HepG2 (cell line): ENCODE data around the gene FGF18. TPM values are rescaled to one million over a fixed set of nuclear protein-coding genes. Genes with fewer than 3 reads are reported as not detected.
A peak's percentile ranks its signal among the peaks of the same experiment; 100 is the strongest.

Experiments
- BRD4 ChIP-seq: sonication (generic); formaldehyde crosslinking; IDR thresholded peaks from 2 replicates; pipeline ENCODE4 v1.4.0; 2020; ENCODE audit warnings: missing genetic modification reagents
- FOXO1 ChIP-seq: sonication (generic); formaldehyde crosslinking; IDR thresholded peaks from 2 replicates; pipeline ENCODE4 v1.4.0; 2020; ENCODE audit warnings: missing genetic modification reagents
- KAT7 ChIP-seq: IDR thresholded peaks from 2 replicates; pipeline ENCODE4 v1.6.1; 2018; ENCODE audit warnings: borderline replicate concordance, missing compliant biosample characterization
- KLF9 ChIP-seq: IDR thresholded peaks from 2 replicates; pipeline ENCODE4 v1.6.1; 2016; ENCODE audit warnings: low read depth
- MAZ ChIP-seq, 2 experiments: sonication (generic) in 1 of 2; formaldehyde crosslinking in 1 of 2; IDR thresholded peaks; 2 replicates each; pipeline versions ENCODE4 v1.5.0 to v1.6.1; 2012 to 2020; ENCODE audit warnings: low read depth in 2 of 2, mild to moderate bottlenecking in 2 of 2, borderline replicate concordance in 1 of 2, improper control_type of control experiment in 1 of 2, low read length in 1 of 2, missing genetic modification reagents in 1 of 2, moderate library complexity in 1 of 2
- RAD51 ChIP-seq: fragments of 450-650 bp; IDR thresholded peaks from 2 replicates; pipeline ENCODE4 v1.6.1; 2016; ENCODE audit warnings: borderline replicate concordance
- SMYD3 ChIP-seq: sonication (generic); formaldehyde crosslinking; IDR thresholded peaks from 2 replicates; pipeline ENCODE4 v1.8.1; 2023; ENCODE audit warnings: mild to moderate bottlenecking, missing genetic modification reagents
- TBP ChIP-seq: sonication (generic); formaldehyde crosslinking; IDR thresholded peaks from 2 replicates; pipeline ENCODE4 v1.5.0; 2020; ENCODE audit warnings: missing genetic modification reagents
- ZMYM2 ChIP-seq: sonication (generic); formaldehyde crosslinking; IDR thresholded peaks from 2 replicates; pipeline ENCODE4 v1.8.0; 2022; ENCODE audit warnings: mild to moderate bottlenecking, missing genetic modification reagents
- ZNF143 ChIP-seq: sonication (generic); formaldehyde crosslinking; IDR thresholded peaks from 2 replicates; pipeline ENCODE4 v1.4.0; 2020; ENCODE audit warnings: missing genetic modification reagents
- ZNF609 ChIP-seq: sonication (generic); formaldehyde crosslinking; IDR thresholded peaks from 2 replicates; pipeline ENCODE4 v1.4.0; 2020; ENCODE audit warnings: mild to moderate bottlenecking, missing genetic modification reagents, borderline replicate concordance
- ZNF703 ChIP-seq: sonication (generic); formaldehyde crosslinking; IDR thresholded peaks from 2 replicates; pipeline ENCODE4 v1.5.1; 2020; ENCODE audit warnings: missing genetic modification reagents, mild to moderate bottlenecking, moderate library complexity, borderline replicate concordance
- ZNF775 ChIP-seq: sonication (generic); formaldehyde crosslinking; IDR thresholded peaks from 2 replicates; pipeline ENCODE4 v1.4.0; 2020; ENCODE audit warnings: missing genetic modification reagents, mild to moderate bottlenecking, moderate library complexity, borderline replicate concordance
- ZSCAN31 ChIP-seq: sonication (generic); formaldehyde crosslinking; IDR thresholded peaks from 2 replicates; pipeline ENCODE4 v1.5.0; 2020; ENCODE audit warnings: low read depth, mild to moderate bottlenecking, missing genetic modification reagents
- polyA plus RNA-seq, 8 experiments: library from polyadenylated mRNA; depleted of rRNA in 3 of 8; stranded (reverse) in 7 of 8; unstranded in 1 of 8; fragments of >200 nt; fragmentation: Illumina TruSeq in 4 of 8; extraction: Trizol in 4 of 8; gene quantifications; 2 replicates each; pipeline versions ENCODE4 v1.2.1 to v1.2.3, GENCODE V29; 2011 to 2016; ENCODE audit warnings: low read depth in 4 of 8, missing spikeins in 1 of 8, mixed read lengths in 1 of 8; ENCODE audit not compliant: insufficient read depth in 1 of 8
- total RNA-seq, 5 experiments: library from RNA; depleted of rRNA; stranded (reverse); fragments of >200 nt; fragmentation: Illumina TruSeq; extraction: Trizol; gene quantifications; 2 replicates each; pipeline ENCODE4 v1.2.3, GENCODE V29; 2016; ENCODE audit warnings: low read depth in 1 of 5
- TF ChIP-seq, protein P1 (sequence below), 2 experiments: fragments of 450-650 bp in 1 of 2; sonication (generic) in 1 of 2; formaldehyde crosslinking in 1 of 2; IDR thresholded peaks; 2 replicates each; pipeline versions ENCODE4 v1.6.1 to v1.8.0; 2016 to 2022; ENCODE audit warnings: antibody characterized with exemption in 1 of 2, mild to moderate bottlenecking in 1 of 2, missing genetic modification reagents in 1 of 2

The FGF18 gene
- total and polyA plus RNA-seq, 2 of the 13 experiments (the other 11 are each of a cell fraction or from before 2014, with no cell fraction given), result not detected

DNA sequence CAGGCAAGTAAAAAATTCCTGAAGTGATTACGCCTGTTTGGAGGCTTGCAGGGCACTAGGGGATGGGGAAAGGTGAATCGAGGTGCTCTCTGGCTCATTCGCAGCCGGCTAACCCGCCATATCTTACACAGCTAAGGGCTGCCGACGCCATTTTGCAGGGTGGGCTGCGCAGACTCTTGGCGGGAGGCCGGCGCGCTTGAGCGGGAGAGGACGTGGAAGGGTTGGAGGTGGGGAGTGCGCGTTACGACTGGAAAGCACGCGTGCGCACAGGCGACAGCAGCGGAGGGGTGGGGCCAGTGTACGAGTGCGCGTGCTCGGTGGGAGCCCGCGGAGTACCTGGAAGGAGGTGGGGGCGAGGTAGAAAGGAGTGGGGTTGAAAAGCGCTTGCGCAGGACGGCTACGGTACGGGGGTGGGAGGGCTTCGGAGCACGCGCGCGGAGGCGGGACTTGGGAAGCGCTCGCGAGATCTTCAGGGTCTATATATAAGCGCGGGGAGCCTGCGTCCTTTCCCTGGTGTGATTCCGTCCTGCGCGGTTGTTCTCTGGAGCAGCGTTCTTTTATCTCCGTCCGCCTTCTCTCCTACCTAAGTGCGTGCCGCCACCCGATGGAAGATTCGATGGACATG is 32.0 kb upstream of the FGF18 start, which contains the start of gene NPM1 (continued):
- TF ChIP-seq BRD4 (CRISPR knock-in tag), result peak; percentile 98
- TF ChIP-seq ZSCAN31 (CRISPR knock-in tag), result peak; percentile 92
- no peak for TF ChIP-seq ZNF775 (CRISPR knock-in tag)
- no peak; the same call in 1 of the 2 replicates for TF ChIP-seq SMYD3
- TF ChIP-seq ZMYM2 (CRISPR knock-in tag), result no peak
- TF ChIP-seq ZNF609 (CRISPR knock-in tag), result no peak; the same call in 1 of the 2 replicates
- TF ChIP-seq KAT7 (CRISPR knock-in tag), result peak; percentile 90
- TF ChIP-seq FOXO1 (CRISPR knock-in tag), result no peak
- peak; percentile 99 for TF ChIP-seq MAZ (IDR thresholded peaks at IDR 0.05; ENCODE audit: borderline replicate concordance, low read depth, low read length)
- peak; percentile 85 for TF ChIP-seq MAZ (CRISPR knock-in tag; IDR thresholded peaks at IDR 0.05; ENCODE audit: low read depth)
- no peak for TF ChIP-seq RAD51
- TF ChIP-seq KLF9 (CRISPR knock-in tag), result peak; percentile 65; the same call in 1 of the 2 replicates
- no peak for TF ChIP-seq TBP (CRISPR knock-in tag)
- no peak; the same call in 1 of the 2 replicates for TF ChIP-seq ZNF703 (CRISPR knock-in tag)
- TF ChIP-seq ZNF143 (CRISPR knock-in tag), result no peak
- TF ChIP-seq, protein P1, sequence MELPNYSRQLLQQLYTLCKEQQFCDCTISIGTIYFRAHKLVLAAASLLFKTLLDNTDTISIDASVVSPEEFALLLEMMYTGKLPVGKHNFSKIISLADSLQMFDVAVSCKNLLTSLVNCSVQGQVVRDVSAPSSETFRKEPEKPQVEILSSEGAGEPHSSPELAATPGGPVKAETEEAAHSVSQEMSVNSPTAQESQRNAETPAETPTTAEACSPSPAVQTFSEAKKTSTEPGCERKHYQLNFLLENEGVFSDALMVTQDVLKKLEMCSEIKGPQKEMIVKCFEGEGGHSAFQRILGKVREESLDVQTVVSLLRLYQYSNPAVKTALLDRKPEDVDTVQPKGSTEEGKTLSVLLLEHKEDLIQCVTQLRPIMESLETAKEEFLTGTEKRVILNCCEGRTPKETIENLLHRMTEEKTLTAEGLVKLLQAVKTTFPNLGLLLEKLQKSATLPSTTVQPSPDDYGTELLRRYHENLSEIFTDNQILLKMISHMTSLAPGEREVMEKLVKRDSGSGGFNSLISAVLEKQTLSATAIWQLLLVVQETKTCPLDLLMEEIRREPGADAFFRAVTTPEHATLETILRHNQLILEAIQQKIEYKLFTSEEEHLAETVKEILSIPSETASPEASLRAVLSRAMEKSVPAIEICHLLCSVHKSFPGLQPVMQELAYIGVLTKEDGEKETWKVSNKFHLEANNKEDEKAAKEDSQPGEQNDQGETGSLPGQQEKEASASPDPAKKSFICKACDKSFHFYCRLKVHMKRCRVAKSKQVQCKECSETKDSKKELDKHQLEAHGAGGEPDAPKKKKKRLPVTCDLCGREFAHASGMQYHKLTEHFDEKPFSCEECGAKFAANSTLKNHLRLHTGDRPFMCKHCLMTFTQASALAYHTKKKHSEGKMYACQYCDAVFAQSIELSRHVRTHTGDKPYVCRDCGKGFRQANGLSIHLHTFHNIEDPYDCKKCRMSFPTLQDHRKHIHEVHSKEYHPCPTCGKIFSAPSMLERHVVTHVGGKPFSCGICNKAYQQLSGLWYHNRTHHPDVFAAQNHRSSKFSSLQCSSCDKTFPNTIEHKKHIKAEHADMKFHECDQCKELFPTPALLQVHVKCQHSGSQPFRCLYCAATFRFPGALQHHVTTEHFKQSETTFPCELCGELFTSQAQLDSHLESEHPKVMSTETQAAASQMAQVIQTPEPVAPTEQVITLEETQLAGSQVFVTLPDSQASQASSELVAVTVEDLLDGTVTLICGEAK (IDR thresholded peaks at IDR 0.05), result no peak
- TF ChIP-seq, protein P1 (CRISPR knock-in tag; IDR thresholded peaks at IDR 0.05), result no peak
